ENCODE results near the gene GOLT1A. TPM values are rescaled to one million over a fixed set of nuclear protein-coding genes. Genes with fewer than 3 reads are reported as not detected.
A peak's percentile ranks its signal among the peaks of the same experiment; 100 is the strongest.

The GOLT1A gene
- total RNA-seq, 1 donor from 2014 or later, result not detected

DNA sequence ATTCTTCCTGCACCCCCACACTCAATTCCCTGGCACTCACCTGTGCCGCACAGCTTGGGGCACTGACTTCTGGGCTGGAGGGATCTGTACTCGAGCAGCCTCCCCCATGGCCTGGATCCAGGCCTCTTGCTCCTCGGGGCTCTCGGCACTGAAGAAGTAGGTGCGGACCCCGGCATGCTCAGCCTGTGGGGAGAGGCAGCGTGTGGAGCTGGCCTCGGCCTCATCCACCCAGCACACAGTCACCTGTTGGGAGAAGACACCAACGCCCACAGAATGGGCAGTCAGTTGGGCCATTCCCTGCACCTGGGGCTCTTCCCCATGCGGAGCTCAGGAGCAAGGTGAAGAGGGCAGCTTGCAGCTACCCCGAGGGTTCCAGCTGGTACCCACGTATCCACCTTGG is 47.5 kb upstream of the GOLT1A start:
- TF ChIP-seq, protein P1, sequence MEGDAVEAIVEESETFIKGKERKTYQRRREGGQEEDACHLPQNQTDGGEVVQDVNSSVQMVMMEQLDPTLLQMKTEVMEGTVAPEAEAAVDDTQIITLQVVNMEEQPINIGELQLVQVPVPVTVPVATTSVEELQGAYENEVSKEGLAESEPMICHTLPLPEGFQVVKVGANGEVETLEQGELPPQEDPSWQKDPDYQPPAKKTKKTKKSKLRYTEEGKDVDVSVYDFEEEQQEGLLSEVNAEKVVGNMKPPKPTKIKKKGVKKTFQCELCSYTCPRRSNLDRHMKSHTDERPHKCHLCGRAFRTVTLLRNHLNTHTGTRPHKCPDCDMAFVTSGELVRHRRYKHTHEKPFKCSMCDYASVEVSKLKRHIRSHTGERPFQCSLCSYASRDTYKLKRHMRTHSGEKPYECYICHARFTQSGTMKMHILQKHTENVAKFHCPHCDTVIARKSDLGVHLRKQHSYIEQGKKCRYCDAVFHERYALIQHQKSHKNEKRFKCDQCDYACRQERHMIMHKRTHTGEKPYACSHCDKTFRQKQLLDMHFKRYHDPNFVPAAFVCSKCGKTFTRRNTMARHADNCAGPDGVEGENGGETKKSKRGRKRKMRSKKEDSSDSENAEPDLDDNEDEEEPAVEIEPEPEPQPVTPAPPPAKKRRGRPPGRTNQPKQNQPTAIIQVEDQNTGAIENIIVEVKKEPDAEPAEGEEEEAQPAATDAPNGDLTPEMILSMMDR (IDR thresholded peaks at IDR 0.05), result no peak
- Mint-ChIP-seq H3K4me1 (ENCODE audit: low read depth) (peaks cover 8% of the 10 kb centered on the region), H3K9me3 (ENCODE audit: low read depth) (no peaks in the 10 kb centered on the region), H3K27ac (ENCODE audit: unreplicated experiment) (no peak overlapping the region), H3K36me3 (ENCODE audit: low read depth) (no peaks in the 10 kb centered on the region), H3K27me3 (ENCODE audit: low read depth) (peaks cover 16% of the 10 kb centered on the region), H3K4me3 (ENCODE audit: unreplicated experiment) (no peak overlapping the region)
- DNase-seq (ENCODE audit: low spot score), result no peak

GRCh38 chr1:204260601-204261197 is 46.9 kb upstream of the GOLT1A start:
- Mint-ChIP-seq H3K36me3 (ENCODE audit: low read depth) (no peaks in the 10 kb centered on the region), H3K4me1 (ENCODE audit: low read depth) (peaks cover 14% of the 10 kb centered on the region), H3K27ac (ENCODE audit: unreplicated experiment) (no peak overlapping the region)

DNA sequence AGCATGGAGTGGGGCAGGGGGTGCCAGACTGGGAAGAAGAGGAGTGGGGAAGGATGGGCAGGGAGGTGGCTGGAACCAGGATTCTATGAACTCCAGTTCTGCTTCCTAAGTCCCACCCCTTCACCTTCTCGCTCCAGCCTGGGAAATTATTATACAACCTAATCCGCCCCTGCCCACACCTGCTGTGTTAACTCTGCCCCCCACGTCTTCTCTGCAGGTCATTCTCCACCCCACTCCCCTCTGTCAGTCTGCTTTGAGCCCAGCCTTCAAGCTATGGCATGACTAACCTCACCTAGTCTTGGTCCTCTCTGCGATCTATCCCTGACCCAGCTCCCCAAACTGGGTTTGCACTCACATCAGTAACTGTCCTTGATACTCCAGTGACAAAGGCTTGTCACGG is 46.0 kb upstream of the GOLT1A start:
- DNase-seq (ENCODE audit: low spot score), result no peak
- Mint-ChIP-seq H3K4me1 (ENCODE audit: low read depth) (peaks cover 19% of the 10 kb centered on the region), H3K27me3 (ENCODE audit: low read depth) (peaks cover 14% of the 10 kb centered on the region), H3K9me3 (ENCODE audit: low read depth) (no peaks in the 10 kb centered on the region), H3K36me3 (ENCODE audit: low read depth) (no peaks in the 10 kb centered on the region), H3K4me3 (ENCODE audit: unreplicated experiment) (no peak overlapping the region), H3K27ac (ENCODE audit: unreplicated experiment) (no peak overlapping the region)
- TF ChIP-seq, protein P1 (IDR thresholded peaks at IDR 0.05), result no peak

More at GRCh38 chr1:204260601-204261197, 46.9 kb upstream of the GOLT1A start:
- Mint-ChIP-seq H3K4me3 (ENCODE audit: unreplicated experiment) (no peak overlapping the region), H3K9me3 (ENCODE audit: low read depth) (no peaks in the 10 kb centered on the region), H3K27me3 (ENCODE audit: low read depth) (peaks cover 16% of the 10 kb centered on the region)
- no peak for DNase-seq (ENCODE audit: low spot score)
- TF ChIP-seq, protein P1 (IDR thresholded peaks at IDR 0.05), result no peak

DNA sequence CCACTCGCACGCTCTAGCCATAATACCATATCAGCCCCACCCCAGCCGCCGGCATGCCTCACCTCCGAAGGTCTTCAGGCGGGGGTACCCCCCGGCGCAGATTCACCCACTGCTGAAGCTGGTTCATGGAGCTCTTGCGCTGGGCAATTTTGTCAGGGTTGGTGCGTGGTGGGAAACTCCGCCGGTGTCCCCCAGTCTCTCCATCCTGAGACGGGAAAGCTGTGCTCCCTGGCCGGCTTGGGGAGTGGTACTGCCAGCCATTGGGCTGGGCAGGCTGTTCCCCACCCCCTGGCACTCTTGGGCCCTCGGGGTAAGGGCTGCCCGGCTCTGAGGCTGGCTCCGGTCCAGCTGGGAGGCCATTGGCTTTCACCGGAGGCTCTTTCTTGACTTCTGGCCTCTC is 45.4 kb upstream of the GOLT1A start:
- Mint-ChIP-seq H3K27me3 (ENCODE audit: low read depth) (peaks cover 14% of the 10 kb centered on the region), H3K36me3 (ENCODE audit: low read depth) (no peaks in the 10 kb centered on the region), H3K4me1 (ENCODE audit: low read depth) (peaks cover 15% of the 10 kb centered on the region), H3K9me3 (ENCODE audit: low read depth) (no peaks in the 10 kb centered on the region), H3K4me3 (ENCODE audit: unreplicated experiment) (no peak overlapping the region), H3K27ac (ENCODE audit: unreplicated experiment) (no peak overlapping the region)
- no peak for DNase-seq (ENCODE audit: low spot score)
- TF ChIP-seq, protein P1 (IDR thresholded peaks at IDR 0.05), result no peak

GRCh38 chr1:204258213-204259115 is 44.7 kb upstream of the GOLT1A start:
- Mint-ChIP-seq H3K4me3 (ENCODE audit: unreplicated experiment) (no peak overlapping the region), H3K9me3 (ENCODE audit: low read depth) (no peaks in the 10 kb centered on the region), H3K27me3 (ENCODE audit: low read depth) (peaks cover 13% of the 10 kb centered on the region), H3K4me1 (ENCODE audit: low read depth) (peaks cover 15% of the 10 kb centered on the region), H3K27ac (ENCODE audit: unreplicated experiment) (no peak overlapping the region), H3K36me3 (ENCODE audit: low read depth) (no peaks in the 10 kb centered on the region)
- TF ChIP-seq, protein P1 (IDR thresholded peaks at IDR 0.05), result peak; percentile 73
- DNase-seq (ENCODE audit: low spot score), result no peak

Data from chondrocyte (in vitro differentiated cells).